Measurements from ENCODE around the gene STPG3.

DNA sequence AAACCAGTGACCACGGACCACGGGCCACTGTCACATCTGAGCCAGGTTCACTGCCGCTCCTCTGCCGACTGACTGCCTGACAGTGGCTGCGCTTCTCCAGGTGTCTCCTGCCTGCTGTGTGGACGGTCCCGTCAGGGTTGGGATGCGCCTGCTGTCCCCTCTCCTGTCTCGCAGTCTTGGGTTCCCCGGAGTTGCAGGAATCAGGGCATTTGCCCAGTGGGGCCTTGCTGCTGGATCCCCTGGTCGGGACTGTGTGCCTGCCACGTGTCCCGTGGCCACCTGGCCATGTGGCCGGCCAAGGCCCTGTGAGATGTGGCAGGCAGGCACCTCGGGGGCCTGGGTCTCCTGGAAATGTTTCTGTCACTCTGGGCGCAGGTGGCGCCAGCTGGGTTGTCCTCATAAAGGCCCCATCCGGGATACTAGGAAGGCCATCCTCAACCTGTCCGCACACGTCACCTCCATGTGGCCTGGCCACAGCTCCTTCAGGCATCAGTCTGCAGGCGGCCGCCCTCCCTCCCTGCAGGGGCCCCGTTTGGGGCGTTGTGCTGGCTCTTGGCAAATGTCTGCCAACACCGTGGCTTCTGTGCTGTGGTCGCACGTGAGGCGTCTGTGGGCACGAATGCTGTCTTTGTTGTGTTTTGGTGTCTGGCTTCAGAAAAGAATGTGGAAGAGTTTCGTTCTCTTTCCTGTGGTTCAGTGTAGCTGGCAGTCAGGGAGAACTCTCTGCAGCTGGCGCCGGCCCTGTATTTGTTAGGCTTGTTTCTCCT, 20.0 kb downstream of the STPG3 start:
- TF ChIP-seq CTCF (IDR thresholded peaks at IDR 0.05; ENCODE audit: low read depth, low read length, missing input control) (no peak), REST (IDR thresholded peaks at IDR 0.05) (no peak), TAF1 (conservative IDR thresholded peaks at IDR 0.05) (no peak), ZBTB33 (IDR thresholded peaks at IDR 0.05) (no peak), GABPA (IDR thresholded peaks at IDR 0.05 in 1 of 2, conservative IDR thresholded peaks at IDR 0.05 in 1 of 2) (no peak), EGR1 (IDR thresholded peaks at IDR 0.05; ENCODE audit: low read depth in 2 of 2) (no peak), FOXA1 (IDR thresholded peaks at IDR 0.05) (no peak), SP1 (IDR thresholded peaks at IDR 0.05) (no peak), RAD21 (IDR thresholded peaks at IDR 0.05) (no peak), RXRA (IDR thresholded peaks at IDR 0.05) (no peak), JUND (IDR thresholded peaks at IDR 0.05) (no peak), NR2F2 (IDR thresholded peaks at IDR 0.05) (no peak)
- TF ChIP-seq, protein P1, sequence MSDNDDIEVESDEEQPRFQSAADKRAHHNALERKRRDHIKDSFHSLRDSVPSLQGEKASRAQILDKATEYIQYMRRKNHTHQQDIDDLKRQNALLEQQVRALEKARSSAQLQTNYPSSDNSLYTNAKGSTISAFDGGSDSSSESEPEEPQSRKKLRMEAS (IDR thresholded peaks at IDR 0.05), result no peak
- TF ChIP-seq, protein P2, sequence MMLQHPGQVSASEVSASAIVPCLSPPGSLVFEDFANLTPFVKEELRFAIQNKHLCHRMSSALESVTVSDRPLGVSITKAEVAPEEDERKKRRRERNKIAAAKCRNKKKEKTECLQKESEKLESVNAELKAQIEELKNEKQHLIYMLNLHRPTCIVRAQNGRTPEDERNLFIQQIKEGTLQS (IDR thresholded peaks at IDR 0.05), result no peak

Data from liver (tissue), 3 donors.